HCT116 (cell line): ENCODE data around the gene BRINP3. TPM values are rescaled to one million over a fixed set of nuclear protein-coding genes. Genes with fewer than 3 reads are reported as not detected.

Experiments
- ATAC-seq: fragments of 200-7000 bp; cut with Tn5 transposase; 2 replicates; pipeline ENCODE4 v1.9.1; 2020; ENCODE audit warnings: mild to moderate bottlenecking, moderate library complexity
- BruUV-seq: library from RNA; stranded (reverse); fragments of 400-500 nt; replicated peaks from 2 replicates; lab custom pipeline; 2021; lab: Mats Ljungman, UMichigan
- CTCF ChIA-PET: fragments of 300-600 bp; sonication (Branson Sonifier 250); formaldehyde crosslinking; loops from one replicate; lab custom pipeline; 2021; ENCODE audit warnings: antibody characterized with exemption; lab: Charles Lee
- POLR2A ChIA-PET: fragments of 300-600, 350-600 bp; sonication (Branson Sonifier 250); formaldehyde crosslinking; loops from one replicate; lab custom pipeline; 2021; ENCODE audit warnings: antibody characterized with exemption; lab: Charles Lee
- RAD21 ChIA-PET, 2 experiments: fragments of 300-600 bp; sonication (Branson Sonifier 250); formaldehyde crosslinking; loops; one replicate each; lab custom pipeline; 2023; ENCODE audit warnings: low total read pairs in 2 of 2; ENCODE audit not compliant: uncharacterized antibody in 2 of 2, unreplicated experiment in 2 of 2, low non-redundant PET in 1 of 2; lab: Charles Lee
- DNase-seq: peaks from one replicate; pipeline ENCODE4 v3.0.0-alpha.2; 2010; ENCODE audit warnings: low read depth, low spot score
- H2AFZ ChIP-seq: fragments of 200-600 bp; shearing (Covaris generic), sonication (generic); 2 replicates; pipeline ENCODE4 v1.6.1; 2017; ENCODE audit warnings: low read depth, mixed run types, mixed read lengths, antibody characterized with exemption, low read length; ENCODE audit not compliant: poor library complexity, severe bottlenecking
- H3K27ac ChIP-seq: 2 replicates; pipeline ENCODE4 v1.5.1; 2012; ENCODE audit warnings: low read depth, low read length
- H3K27me3 ChIP-seq: fragments of 200-600 bp; sonication (generic); 2 replicates; pipeline ENCODE4 v1.6.1; 2016; ENCODE audit warnings: mixed run types, low read length, mixed read lengths; ENCODE audit not compliant: insufficient read depth
- H3K36me3 ChIP-seq, 2 experiments: fragments of 200-500 bp in 1 of 2; fragments of 200-600 bp in 1 of 2; sonication (Bioruptor generic) in 1 of 2; sonication (generic) in 1 of 2; 2 replicates each; pipeline versions ENCODE4 v1.5.1 to v1.6.1; 2014 to 2016; ENCODE audit warnings: low read length in 2 of 2, inconsistent platforms in 1 of 2, mixed read lengths in 1 of 2, mixed run types in 1 of 2; ENCODE audit not compliant: insufficient read depth in 2 of 2, control insufficient read depth in 1 of 2
- H3K4me1 ChIP-seq, 2 experiments: fragments of 200-600 bp in 1 of 2; sonication (generic) in 1 of 2; 2 replicates each; pipeline versions ENCODE4 v1.5.1 to v1.6.1; 2012 to 2017; ENCODE audit warnings: low read length in 2 of 2, inconsistent platforms in 1 of 2, mild to moderate bottlenecking in 1 of 2, mixed read lengths in 1 of 2, mixed run types in 1 of 2, moderate library complexity in 1 of 2; ENCODE audit not compliant: insufficient read depth in 2 of 2, control insufficient read depth in 1 of 2
- H3K4me2 ChIP-seq: fragments of 200-600 bp; sonication (generic); 2 replicates; pipeline ENCODE4 v1.6.1; 2017; ENCODE audit warnings: mixed run types, low read length, mixed read lengths
- H3K4me3 ChIP-seq, 2 experiments: fragments of 200-600 bp in 1 of 2; sonication (generic) in 1 of 2; replicated peaks in 1 of 2; 2 replicates each; pipeline ENCODE4 v1.5.1; 2011 to 2016; ENCODE audit warnings: low read length in 2 of 2, control low read depth in 1 of 2, low read depth in 1 of 2, mild to moderate bottlenecking in 1 of 2, mixed read lengths in 1 of 2, mixed run types in 1 of 2
- H3K79me2 ChIP-seq: fragments of 200-600 bp; sonication (generic); 2 replicates; pipeline ENCODE4 v1.6.1; 2017; ENCODE audit warnings: mild to moderate bottlenecking, mixed run types, low read length, moderate library complexity, mixed read lengths; ENCODE audit not compliant: insufficient read depth
- H3K9ac ChIP-seq: fragments of 200-600 bp; sonication (generic); 2 replicates; pipeline ENCODE4 v1.6.1; 2016; ENCODE audit warnings: low read length, mixed read lengths
- H3K9me2 ChIP-seq: fragments of 200-600 bp; sonication (generic), shearing (Covaris generic); 2 replicates; pipeline ENCODE4 v1.6.1; 2017; ENCODE audit warnings: mixed run types, mild to moderate bottlenecking, moderate library complexity; ENCODE audit not compliant: insufficient read depth
- H3K9me3 ChIP-seq, 2 experiments: fragments of 200-500 bp in 1 of 2; fragments of 200-600 bp in 1 of 2; sonication (Bioruptor generic) in 1 of 2; sonication (generic) in 1 of 2; 2 replicates each; pipeline ENCODE4 v1.6.1; 2014 to 2017; ENCODE audit warnings: low read length in 2 of 2, mixed read lengths in 2 of 2, inconsistent platforms in 1 of 2, low read depth in 1 of 2, mild to moderate bottlenecking in 1 of 2, mixed run types in 1 of 2, moderate library complexity in 1 of 2; ENCODE audit not compliant: control insufficient read depth in 1 of 2, insufficient read depth in 1 of 2
- H4K20me1 ChIP-seq: fragments of 200-600 bp; sonication (generic), shearing (Covaris generic); 2 replicates; pipeline ENCODE4 v1.6.1; 2017; ENCODE audit warnings: mixed run types, mild to moderate bottlenecking, moderate library complexity; ENCODE audit not compliant: insufficient read depth
- ATF3 ChIP-seq: IDR thresholded peaks from 2 replicates; pipeline ENCODE4 v1.6.1; 2012
- CBX3 ChIP-seq: IDR thresholded peaks from 2 replicates; pipeline ENCODE4 v1.6.1; 2012; ENCODE audit warnings: low read depth
- CEBPB ChIP-seq: IDR thresholded peaks from 2 replicates; pipeline ENCODE4 v1.6.1; 2012; ENCODE audit warnings: low read depth
- EGR1 ChIP-seq: IDR thresholded peaks from 2 replicates; pipeline ENCODE4 v1.6.1; 2012; ENCODE audit warnings: low read depth
- EZH2 ChIP-seq: fragments of 200-600 bp; sonication (generic); IDR thresholded peaks from 2 replicates; pipeline ENCODE4 v1.6.1; 2017; ENCODE audit warnings: antibody characterized with exemption, mixed run types
- FOSL1 ChIP-seq: IDR thresholded peaks from 2 replicates; pipeline ENCODE4 v1.6.1; 2012; ENCODE audit warnings: low read depth
- MAX ChIP-seq: IDR thresholded peaks from 2 replicates; pipeline ENCODE4 v1.6.1; 2012
- POLR2AphosphoS5 ChIP-seq: IDR thresholded peaks from 2 replicates; pipeline ENCODE4 v1.6.1; 2011; ENCODE audit warnings: mild to moderate bottlenecking, low read depth, low read length, moderate library complexity
- RAD21 ChIP-seq: IDR thresholded peaks from 2 replicates; pipeline ENCODE4 v1.6.1; 2012; ENCODE audit warnings: low read depth, mild to moderate bottlenecking
- REST ChIP-seq: IDR thresholded peaks from 2 replicates; pipeline ENCODE4 v1.6.1; 2012; ENCODE audit warnings: low read depth
- SP1 ChIP-seq: IDR thresholded peaks from 2 replicates; pipeline ENCODE4 v1.6.1; 2012; ENCODE audit warnings: low read depth
- SRF ChIP-seq: IDR thresholded peaks from 2 replicates; pipeline ENCODE4 v1.6.1; 2012; ENCODE audit warnings: low read depth
- TCF7L2 ChIP-seq: IDR thresholded peaks from 2 replicates; pipeline ENCODE4 v1.7.0; 2011; ENCODE audit warnings: borderline replicate concordance, inconsistent platforms; ENCODE audit not compliant: insufficient read depth, insufficient read length; ENCODE audit errors: extremely low read depth
- ZBTB33 ChIP-seq: IDR thresholded peaks from 2 replicates; pipeline ENCODE4 v1.6.1; 2011; ENCODE audit warnings: mild to moderate bottlenecking, low read length, moderate library complexity; ENCODE audit not compliant: insufficient replicate concordance; ENCODE audit errors: extremely low read depth
- intact Hi-C: fragments of 100-400 bp; cut with micrococcal nuclease; formaldehyde crosslinking; loops from 2 replicates; pipeline ENCODE4 v1.10.0; 2022
- total RNA-seq: library from RNA; stranded (reverse); gene quantifications from one replicate; pipeline ENCODE4 v1.2.1, GENCODE V29; 2021; ENCODE audit not compliant: unreplicated experiment

The BRINP3 gene
- total RNA-seq, 1 experiment from 2014 or later = not detected

GRCh38 chr1:190168116-190168892 is 309.4 kb downstream of the BRINP3 start:
- no peak overlapping the region for H3K4me3 ChIP-seq
- no peak for TF ChIP-seq CBX3
- peak; percentile 45 for TF ChIP-seq FOSL1
- peak; percentile 2 for DNase-seq
- POLR2A ChIA-PET = no interaction called here
- H3K4me2 ChIP-seq = no peak overlapping the region; the same call in 1 of the 2 replicates
- intact Hi-C loops = no loop called here
- no peaks in the 10 kb centered on the region for H3K79me2 ChIP-seq
- RAD21 ChIA-PET = no interaction called here
- H3K4me1 ChIP-seq = peaks cover 0 to 7% of the 10 kb centered on the region in 2 experiments; a peak in 1 of 4 replicates
- no peaks in the 10 kb centered on the region for H4K20me1 ChIP-seq
- no peaks in the 10 kb centered on the region for H3K9me3 ChIP-seq
- no peak overlapping the region for H2AFZ ChIP-seq
- CTCF ChIA-PET = no interaction called here
- no peak for ATAC-seq
- H3K27me3 ChIP-seq = no peaks in the 10 kb centered on the region
- BruUV-seq = no TSS peak
- no peak overlapping the region for H3K27ac ChIP-seq
- no peak overlapping the region for H3K9ac ChIP-seq
- H3K36me3 ChIP-seq = no peaks in the 10 kb centered on the region
- no peaks in the 10 kb centered on the region for H3K9me2 ChIP-seq

- no peak for DNase-seq
- no peaks in the 10 kb centered on the region for H3K36me3 ChIP-seq
- ChIA-PET RAD21 (no interaction called here), POLR2A (no interaction called here), CTCF (no interaction called here)
- no peaks in the 10 kb centered on the region for H3K79me2 ChIP-seq
- no peak for ATAC-seq
- no peak overlapping the region for H3K4me2 ChIP-seq
- no peaks in the 10 kb centered on the region for H3K27me3 ChIP-seq
- intact Hi-C loops = no loop called here
- H4K20me1 ChIP-seq = no peaks in the 10 kb centered on the region
- H3K9me3 ChIP-seq = no peaks in the 10 kb centered on the region
- H3K9ac ChIP-seq = no peak overlapping the region
- H3K4me1 ChIP-seq = no peaks in the 10 kb centered on the region
- H3K9me2 ChIP-seq = no peaks in the 10 kb centered on the region
- no TSS peak for BruUV-seq
- no peak overlapping the region for H3K27ac ChIP-seq
- H2AFZ ChIP-seq = no peak overlapping the region
- TF ChIP-seq RAD21 = no peak
- no peak for TF ChIP-seq FOSL1
- TF ChIP-seq SP1 = no peak
- no peak for TF ChIP-seq POLR2AphosphoS5
- no peak for TF ChIP-seq TCF7L2
- no peak for TF ChIP-seq ZBTB33
- TF ChIP-seq EGR1 = no peak
- no peak for TF ChIP-seq CEBPB
- no peak for TF ChIP-seq EZH2
- TF ChIP-seq MAX = no peak
- TF ChIP-seq REST = no peak
- no peak for TF ChIP-seq ATF3
- no peak for TF ChIP-seq SRF
- TF ChIP-seq, all 23 proteins: peak for 0
- no peak overlapping the region for H3K4me3 ChIP-seq
Measured at GRCh38 chr1:190159146-190159545, 318.5 kb downstream of the BRINP3 start.
